SHP77 (cell line): ENCODE results near the gene HMX1.

Experiments used
- DNase-seq, 2 experiments: peaks; one replicate each; lab custom pipeline; 2025; lab: John Stamatoyannopoulos, UW

Gene HMX1

GRCh38 chr4:8892556-8893226, 21.1 kb upstream of the HMX1 start:
- no peak for DNase-seq

- no peak for DNase-seq
Measured at GRCh38 chr4:8891646-8892555, 20.3 kb upstream of the HMX1 start.

GRCh38 chr4:8891255-8891645, 19.6 kb upstream of the HMX1 start:
- DNase-seq: no peak

GRCh38 chr4:8888856-8889255, 17.2 kb upstream of the HMX1 start:
- DNase-seq: no peak

GRCh38 chr4:8886612-8887406, 15.2 kb upstream of the HMX1 start:
- DNase-seq: no peak

- DNase-seq: no peak
Measured at GRCh38 chr4:8882239-8882638, 10.6 kb upstream of the HMX1 start.

GRCh38 chr4:8880851-8881250, 9.2 kb upstream of the HMX1 start:
- no peak for DNase-seq

GRCh38 chr4:8879574-8879973, 7.9 kb upstream of the HMX1 start:
- no peak for DNase-seq

GRCh38 chr4:8878421-8878820, 6.8 kb upstream of the HMX1 start:
- no peak for DNase-seq

GRCh38 chr4:8877780-8878040, 6.1 kb upstream of the HMX1 start:
- DNase-seq: no peak

- no peak for DNase-seq
Measured at GRCh38 chr4:8876982-8877779, 5.5 kb upstream of the HMX1 start.

GRCh38 chr4:8874896-8875680, 3.4 kb upstream of the HMX1 start:
- no peak for DNase-seq

- no peak for DNase-seq
Measured at GRCh38 chr4:8874003-8874895, 2.6 kb upstream of the HMX1 start.

GRCh38 chr4:8872402-8873291, 1.0 kb upstream of the HMX1 start:
- no peak for DNase-seq

GRCh38 chr4:8870647-8871416, 807 bp downstream of the HMX1 start:
- DNase-seq: no peak

- DNase-seq: no peak
Measured at GRCh38 chr4:8869898-8870646, 1.6 kb downstream of the HMX1 start.

GRCh38 chr4:8869002-8869897, 2.4 kb downstream of the HMX1 start:
- no peak for DNase-seq
